ENCODE data around the gene ATXN7L3. TPM values are rescaled to one million over a fixed set of nuclear protein-coding genes. Genes with fewer than 3 reads are reported as not detected.
A peak's percentile ranks its signal among the peaks of the same experiment; 100 is the strongest.

The ATXN7L3 gene
- polyA plus RNA-seq, 3 donors: 8.5 to 60.9 (median 9.9) TPM

DNA sequence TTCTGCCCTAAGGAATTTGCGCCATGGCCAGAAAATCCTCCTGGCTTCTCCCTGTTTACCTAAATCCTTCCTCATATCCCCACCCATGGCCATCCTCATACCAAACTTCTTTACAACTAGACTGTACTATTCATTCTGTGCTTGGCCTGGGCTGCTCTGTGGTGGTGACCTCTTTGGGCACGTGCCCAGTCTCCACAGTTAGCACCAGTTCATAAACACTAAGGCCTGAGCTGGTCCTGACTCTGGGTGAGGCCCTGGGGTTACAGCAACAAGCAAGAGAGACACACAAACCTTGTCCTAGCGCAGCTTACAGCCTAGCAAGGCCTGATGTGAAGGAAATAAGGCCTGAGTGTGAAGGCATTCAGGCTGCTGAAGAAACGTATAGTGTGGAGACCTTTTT is 3.1 kb upstream of the ATXN7L3 start:
- Histone ChIP-seq H3K4me2 (replicated peaks; ENCODE audit: extremely low read depth, low read length, poor library complexity, severe bottlenecking) (no peak overlapping the region), H4K20me1 (ENCODE audit: insufficient read depth, low read length) (peaks cover 8% of the 10 kb centered on the region), H3K27ac (ENCODE audit: low read depth in 1 of 2, low read length in 2 of 2) (peak overlapping the region in 1 of 2 donors; percentile 56), H2AFZ (ENCODE audit: insufficient read depth, low read depth, low read length, poor library complexity, severe bottlenecking) (no peak overlapping the region), H3K4me1 (ENCODE audit: control insufficient read depth in 1 of 2, insufficient read depth in 2 of 2, low read length in 2 of 2) (peaks cover 43 to 46% of the 10 kb centered on the region in 2 donors), H3K27me3 (ENCODE audit: control insufficient read depth in 2 of 2, insufficient read depth in 2 of 2, low read length in 2 of 2) (no peaks in the 10 kb centered on the region), H3K9ac (ENCODE audit: insufficient read depth, low read length, poor library complexity, severe bottlenecking) (no peak overlapping the region), H3K79me2 (ENCODE audit: insufficient read depth, low read length) (peaks cover 21% of the 10 kb centered on the region), H3K4me3 (replicated peaks in 1 of 3; ENCODE audit: low read depth in 2 of 3, low read length in 3 of 3) (no peak overlapping the region), H3K36me3 (replicated peaks in 1 of 2; ENCODE audit: control insufficient read depth in 1 of 2, insufficient read depth in 2 of 2, low read length in 2 of 2) (peaks cover 16 to 20% of the 10 kb centered on the region in 2 donors), H3K9me3 (replicated peaks in 1 of 2; ENCODE audit: control insufficient read depth in 1 of 2, insufficient read depth in 1 of 2, low read length in 2 of 2) (no peaks in the 10 kb centered on the region)
- Mint-ChIP-seq H3K9me3 (no peaks in the 10 kb centered on the region), H3K4me3 (no peak overlapping the region), H3K36me3 (peaks cover 11 to 23% of the 10 kb centered on the region in 2 donors), H3K4me1 (peaks cover 55% of the 10 kb centered on the region), H3K27me3 (ENCODE audit: low read depth in 3 of 3) (peaks cover 0 to 2% (median 0%) of the 10 kb centered on the region in 3 donors), H3K27ac (peak overlapping the region in 6 of 7 donors; percentile 47 to 94 (median 88))
- no peak for TF ChIP-seq CTCF (IDR thresholded peaks at IDR 0.05)
- 70% methylated on average over 2 of the region's 4 CpGs for WGBS (ENCODE audit: insufficient coverage)
- intact Hi-C loops (cut with micrococcal nuclease): loop anchor here in 1 of 2 donors (5.0 kb wide), 2 partner anchors 145 to 300 kb away; partner anchors contain the start of genes GPATCH8 and GRN
- DNase-seq: no peak

- H3K27me3 Mint-ChIP-seq (ENCODE audit: low read depth in 3 of 3): peaks cover 0 to 2% (median 0%) of the 10 kb centered on the region in 3 donors
- H3K79me2 ChIP-seq (ENCODE audit: insufficient read depth, low read length): peaks cover 35% of the 10 kb centered on the region
- H4K20me1 ChIP-seq (ENCODE audit: insufficient read depth, low read length): peaks cover 20% of the 10 kb centered on the region
- intact Hi-C loops (cut with micrococcal nuclease): loop anchor here in 1 of 2 donors (1.0 to 5.0 kb wide), 3 partner anchors 13 to 302 kb away; partner anchors contain the start of genes GPATCH8 and GRN
- H3K4me1 ChIP-seq (ENCODE audit: control insufficient read depth in 1 of 2, insufficient read depth in 2 of 2, low read length in 2 of 2): peaks cover 52 to 55% of the 10 kb centered on the region in 2 donors
- H2AFZ ChIP-seq (ENCODE audit: insufficient read depth, low read depth, low read length, poor library complexity, severe bottlenecking): peak overlapping the region; percentile 96
- DNase-seq: no peak
- 9% methylated on average over 28 of the region's 36 CpGs for WGBS (ENCODE audit: insufficient coverage)
- H3K27ac ChIP-seq (ENCODE audit: low read depth in 1 of 2, low read length in 2 of 2): peak overlapping the region; percentile 93 to 94
- peak overlapping the region; percentile 93 to 97 (median 94) for H3K4me3 ChIP-seq (replicated peaks in 1 of 3; ENCODE audit: low read depth in 2 of 3, low read length in 3 of 3)
- peak overlapping the region; percentile 91 to 92 for H3K4me3 Mint-ChIP-seq
- H3K9me3 ChIP-seq (replicated peaks in 1 of 2; ENCODE audit: control insufficient read depth in 1 of 2, insufficient read depth in 1 of 2, low read length in 2 of 2): no peaks in the 10 kb centered on the region
- H3K4me2 ChIP-seq (replicated peaks; ENCODE audit: extremely low read depth, low read length, poor library complexity, severe bottlenecking): peak overlapping the region; percentile 98
- no peaks in the 10 kb centered on the region for H3K27me3 ChIP-seq (ENCODE audit: control insufficient read depth in 2 of 2, insufficient read depth in 2 of 2, low read length in 2 of 2)
- H3K36me3 ChIP-seq (replicated peaks in 1 of 2; ENCODE audit: control insufficient read depth in 1 of 2, insufficient read depth in 2 of 2, low read length in 2 of 2): peaks cover 16 to 22% of the 10 kb centered on the region in 2 donors
- H3K9me3 Mint-ChIP-seq: no peaks in the 10 kb centered on the region
- peaks cover 58% of the 10 kb centered on the region for H3K4me1 Mint-ChIP-seq
- H3K9ac ChIP-seq (ENCODE audit: insufficient read depth, low read length, poor library complexity, severe bottlenecking): peak overlapping the region; percentile 85
- TF ChIP-seq CTCF (IDR thresholded peaks at IDR 0.05): no peak
- peaks cover 19 to 23% of the 10 kb centered on the region in 2 donors for H3K36me3 Mint-ChIP-seq
- H3K27ac Mint-ChIP-seq: peak overlapping the region; percentile 92 to 98 (median 95)
Observed at GRCh38 chr17:44200478-44201155, 933 bp upstream of the ATXN7L3 start.
